Mucosa of gallbladder (tissue), 1 donor: ENCODE results near the gene MAP6. TPM values are rescaled to one million over a fixed set of nuclear protein-coding genes. Genes with fewer than 3 reads are reported as not detected.

Source experiments
- DNase-seq: peaks from one replicate; pipeline ENCODE4 v3.0.0-alpha.2; 2020; ENCODE audit warnings: low spot score
- total RNA-seq: library from RNA; stranded (reverse); gene quantifications from one replicate; pipeline ENCODE4 v1.2.1, GENCODE V29; 2021
- donor health status: DM: no; HTN: no; CAD: no.

MAP6 gene
- total RNA-seq, 1 donor from 2014 or later = 13.3 TPM

GRCh38 chr11:75632450-75632849 is 36.4 kb downstream of the MAP6 start:
- DNase-seq = no peak

- DNase-seq = no peak
Measured at GRCh38 chr11:75631086-75631730, 37.6 kb downstream of the MAP6 start.

- DNase-seq = no peak
Measured at GRCh38 chr11:75627906-75628668, 40.8 kb downstream of the MAP6 start.

GRCh38 chr11:75626889-75627529 is 41.8 kb downstream of the MAP6 start:
- no peak for DNase-seq

- no peak for DNase-seq
Measured at GRCh38 chr11:75625991-75626888, 42.6 kb downstream of the MAP6 start.

- DNase-seq = no peak
Measured at GRCh38 chr11:75625021-75625420, 43.8 kb downstream of the MAP6 start.

- DNase-seq = no peak
Measured at GRCh38 chr11:75616281-75616680, 52.6 kb downstream of the MAP6 start.

GRCh38 chr11:75615751-75616150 is 53.1 kb downstream of the MAP6 start:
- no peak for DNase-seq

- DNase-seq = no peak
Measured at GRCh38 chr11:75611823-75612222, 57.0 kb downstream of the MAP6 start.

- no peak for DNase-seq
Measured at GRCh38 chr11:75606099-75606498, 62.7 kb downstream of the MAP6 start.

GRCh38 chr11:75603791-75604736 is 64.8 kb downstream of the MAP6 start:
- DNase-seq = no peak

- no peak for DNase-seq
Measured at GRCh38 chr11:75602951-75603350, 65.9 kb downstream of the MAP6 start.

GRCh38 chr11:75601494-75601893 is 67.3 kb downstream of the MAP6 start:
- DNase-seq = no peak

GRCh38 chr11:75600356-75600755 is 68.5 kb downstream of the MAP6 start:
- no peak for DNase-seq

GRCh38 chr11:75598900-75599299 is 69.9 kb downstream of the MAP6 start:
- DNase-seq = no peak

GRCh38 chr11:75598264-75598663 is 70.6 kb downstream of the MAP6 start:
- DNase-seq = no peak

- DNase-seq = no peak
Measured at GRCh38 chr11:75597636-75598035, 71.2 kb downstream of the MAP6 start.

GRCh38 chr11:75596914-75597313 is 71.9 kb downstream of the MAP6 start:
- no peak for DNase-seq

- no peak for DNase-seq
Measured at GRCh38 chr11:75595429-75595828, 73.4 kb downstream of the MAP6 start.

GRCh38 chr11:75594211-75594610 is 74.6 kb downstream of the MAP6 start:
- DNase-seq = no peak
